HG03354 (cell line): ENCODE data around the gene SLCO2B1.
A peak's percentile ranks its signal among the peaks of the same experiment; 100 is the strongest.
"Not testable (repeated sequence)": the region's sequence is repeated elsewhere in the genome, so short reads cannot be mapped to it uniquely, and the experiment has no call there.

Experiments
- ATAC-seq: cut with Tn5 transposase; IDR thresholded peaks from one replicate; pipeline ENCODE4 v1.9.1; 2021; ENCODE audit warnings: mild to moderate bottlenecking; ENCODE audit not compliant: unreplicated experiment, poor library complexity, severe bottlenecking

SLCO2B1 gene, protein sequence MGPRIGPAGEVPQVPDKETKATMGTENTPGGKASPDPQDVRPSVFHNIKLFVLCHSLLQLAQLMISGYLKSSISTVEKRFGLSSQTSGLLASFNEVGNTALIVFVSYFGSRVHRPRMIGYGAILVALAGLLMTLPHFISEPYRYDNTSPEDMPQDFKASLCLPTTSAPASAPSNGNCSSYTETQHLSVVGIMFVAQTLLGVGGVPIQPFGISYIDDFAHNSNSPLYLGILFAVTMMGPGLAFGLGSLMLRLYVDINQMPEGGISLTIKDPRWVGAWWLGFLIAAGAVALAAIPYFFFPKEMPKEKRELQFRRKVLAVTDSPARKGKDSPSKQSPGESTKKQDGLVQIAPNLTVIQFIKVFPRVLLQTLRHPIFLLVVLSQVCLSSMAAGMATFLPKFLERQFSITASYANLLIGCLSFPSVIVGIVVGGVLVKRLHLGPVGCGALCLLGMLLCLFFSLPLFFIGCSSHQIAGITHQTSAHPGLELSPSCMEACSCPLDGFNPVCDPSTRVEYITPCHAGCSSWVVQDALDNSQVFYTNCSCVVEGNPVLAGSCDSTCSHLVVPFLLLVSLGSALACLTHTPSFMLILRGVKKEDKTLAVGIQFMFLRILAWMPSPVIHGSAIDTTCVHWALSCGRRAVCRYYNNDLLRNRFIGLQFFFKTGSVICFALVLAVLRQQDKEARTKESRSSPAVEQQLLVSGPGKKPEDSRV

DNA sequence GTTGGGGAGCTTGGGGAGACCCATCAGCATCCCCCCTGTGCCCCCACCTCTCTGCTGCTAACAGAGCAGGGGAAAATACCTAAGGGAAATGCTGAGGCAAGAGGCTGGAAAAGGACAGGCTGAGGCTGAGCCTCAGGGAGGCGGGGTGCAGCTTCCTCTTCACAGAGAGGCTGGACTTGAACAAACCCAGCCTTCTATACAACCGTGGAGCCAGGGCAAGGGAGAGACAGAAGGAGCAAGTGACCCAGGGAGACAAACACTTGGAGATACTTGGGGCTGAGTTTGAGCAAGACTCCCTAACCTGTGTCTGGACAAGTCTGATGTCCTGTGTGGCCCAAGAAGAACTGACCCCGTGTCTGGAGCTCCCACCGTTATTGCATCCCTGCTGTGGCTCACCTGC lies at the start of gene SLCO2B1:
SLCO2B1 (plus strand) TSS at position 229 of the 400 bp plus-strand sequence. CDS start 275 bp downstream, outside the sequence.
- ATAC-seq, result no peak

DNA sequence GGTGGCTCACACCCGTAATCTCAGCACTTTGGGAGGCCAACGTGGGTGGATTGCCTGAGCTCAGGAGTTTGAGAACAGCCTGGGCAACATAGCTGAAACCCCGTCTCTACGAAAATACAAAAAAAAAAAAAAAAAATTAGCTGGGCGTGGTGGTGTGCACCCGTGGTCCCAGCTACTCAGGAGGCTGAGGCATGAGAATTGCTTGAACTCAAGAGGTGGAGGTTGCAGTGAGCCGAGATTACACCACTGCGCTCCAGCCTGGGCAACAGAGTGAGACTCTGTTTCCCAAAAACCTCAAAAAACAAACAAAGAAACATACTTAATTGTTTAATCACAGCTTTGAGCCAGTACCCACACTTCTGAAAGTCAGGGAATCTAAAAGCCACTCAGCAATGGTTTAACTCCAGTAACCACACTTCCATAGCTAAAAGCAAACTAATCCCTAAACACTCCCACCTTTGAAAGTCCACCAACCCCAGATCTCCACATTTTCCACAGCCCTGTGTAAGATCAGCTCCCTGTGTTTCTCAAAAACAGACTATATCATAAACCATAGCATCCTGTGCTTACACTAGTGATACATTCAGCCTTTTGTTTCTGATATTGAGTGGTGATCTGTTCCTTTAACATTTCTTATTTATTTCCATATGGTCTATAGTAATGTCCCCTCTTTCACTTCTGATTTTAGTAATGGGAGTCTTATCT lies 49.3 kb upstream of the SLCO2B1 start:
- no peak for ATAC-seq

DNA sequence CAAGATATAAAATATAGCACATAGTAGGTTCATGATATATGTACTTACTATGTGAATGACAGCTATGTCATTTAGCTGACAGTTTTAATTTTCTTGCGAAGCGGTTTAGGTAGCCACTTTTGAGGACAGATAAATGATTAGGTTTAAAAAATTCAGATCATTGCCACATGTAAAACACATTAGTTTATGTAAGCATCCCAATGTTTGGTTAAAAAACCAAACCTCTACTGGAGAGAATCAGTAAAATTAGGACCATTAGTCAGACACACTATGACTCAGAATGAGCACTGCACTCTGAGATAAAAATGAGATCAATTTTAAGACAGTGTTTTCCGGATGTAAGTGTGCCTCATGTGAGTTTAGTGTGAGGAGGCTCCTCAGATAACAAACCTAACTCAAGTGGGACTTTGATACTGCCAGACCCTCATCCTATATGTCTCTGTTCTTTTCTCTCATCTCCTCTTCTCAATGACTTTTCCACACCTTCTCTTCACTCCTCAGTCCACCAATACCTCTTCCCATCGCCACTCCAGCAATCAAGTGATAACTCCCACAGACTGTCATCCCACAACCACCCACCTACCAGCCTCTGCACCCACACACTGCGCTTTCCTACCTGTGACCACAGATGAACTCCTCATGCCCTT lies 47.4 kb upstream of the SLCO2B1 start:
- no peak for ATAC-seq

DNA sequence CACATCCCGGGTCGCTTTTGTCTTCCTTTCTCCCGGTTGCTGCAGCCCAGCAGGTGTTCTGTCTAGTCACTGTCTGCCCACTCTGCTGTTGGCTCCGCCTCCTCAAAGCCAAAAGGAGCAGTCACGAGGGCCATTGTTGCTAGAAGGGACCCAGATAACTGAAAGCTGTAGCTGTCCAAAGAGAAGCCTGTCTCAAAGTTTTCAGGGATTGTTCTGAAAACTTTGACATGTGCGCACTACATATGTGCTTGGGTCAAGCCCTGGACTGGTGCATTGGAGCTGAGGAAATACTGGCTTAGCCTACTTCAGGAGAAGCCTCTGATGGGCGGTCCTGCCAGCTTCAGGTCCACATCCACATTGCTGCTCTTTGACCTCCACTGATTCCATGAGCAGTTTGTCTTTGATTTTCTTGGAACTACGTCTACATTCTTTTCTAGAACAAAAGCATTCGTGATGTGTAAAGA lies 45.4 kb upstream of the SLCO2B1 start:
- no peak for ATAC-seq

DNA sequence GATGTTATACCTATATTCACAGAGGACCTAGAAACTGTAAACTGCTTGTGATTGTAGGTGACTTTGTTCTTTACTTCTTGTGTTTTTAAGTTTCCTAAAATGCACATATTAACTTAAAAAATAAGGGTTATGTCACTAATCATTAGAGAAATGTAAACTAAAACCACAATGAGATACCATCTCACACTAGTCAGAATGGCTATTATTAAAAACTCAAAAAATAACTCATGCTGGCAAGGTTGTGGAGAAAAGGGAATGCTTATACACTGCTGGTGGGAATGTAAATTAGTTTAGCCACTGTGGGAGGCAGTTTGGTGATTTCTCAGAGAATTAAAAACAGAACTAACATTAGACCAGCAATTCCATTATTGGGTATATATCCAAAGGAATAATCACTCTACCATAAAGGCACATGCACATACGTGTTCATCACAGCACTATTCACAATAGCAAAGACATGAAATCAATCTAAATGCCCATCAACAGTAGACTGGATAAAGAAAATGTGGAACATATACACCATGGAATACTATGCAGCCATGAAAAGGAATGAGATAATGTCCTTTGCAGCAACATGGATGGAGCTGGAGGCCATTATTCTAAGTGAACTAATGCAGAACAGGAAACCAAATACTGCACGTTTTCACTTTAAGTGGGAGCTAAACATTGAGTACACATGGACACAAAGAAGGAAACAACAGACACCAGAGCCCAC lies 44.8 kb upstream of the SLCO2B1 start:
- not testable (repeated sequence) for ATAC-seq

DNA sequence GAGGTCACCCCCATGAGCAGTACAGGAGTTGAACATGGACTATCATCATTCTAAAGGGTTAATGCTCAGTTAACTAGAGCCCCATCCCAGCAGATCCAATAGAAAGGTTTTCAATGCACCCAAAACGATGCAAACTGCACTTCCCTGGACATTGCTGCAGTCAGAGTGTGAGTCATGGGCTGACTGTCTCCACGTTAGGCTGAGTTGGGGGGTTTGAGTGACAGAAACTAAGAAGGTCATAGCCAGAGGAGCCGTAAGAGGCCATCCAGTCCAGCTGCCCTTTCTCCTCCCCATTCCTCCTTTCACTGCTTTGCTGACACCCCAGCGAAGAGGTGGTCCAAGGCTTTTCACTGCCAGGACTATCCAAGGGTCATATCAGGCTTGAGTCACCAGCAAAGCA lies 43.7 kb upstream of the SLCO2B1 start:
- no peak for ATAC-seq

DNA sequence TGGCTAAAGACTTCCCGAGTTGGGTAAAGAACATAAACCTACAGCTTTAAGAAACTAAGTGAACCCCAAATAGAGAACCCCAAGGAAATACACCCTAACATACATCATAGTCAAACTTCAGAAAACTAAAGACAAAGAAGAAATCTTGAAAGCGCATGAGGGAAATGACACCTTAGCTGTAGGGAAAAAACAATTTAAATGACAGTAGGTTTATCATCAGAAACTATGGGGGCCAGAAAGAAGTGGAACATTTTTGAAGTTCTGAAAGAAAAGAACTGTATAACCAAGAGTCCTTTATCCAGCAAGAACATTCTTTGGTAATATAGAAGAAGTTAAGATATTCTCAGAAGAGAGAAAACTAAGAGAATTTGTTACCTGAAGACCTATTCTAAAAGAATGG lies 38.7 kb upstream of the SLCO2B1 start:
- no peak for ATAC-seq

DNA sequence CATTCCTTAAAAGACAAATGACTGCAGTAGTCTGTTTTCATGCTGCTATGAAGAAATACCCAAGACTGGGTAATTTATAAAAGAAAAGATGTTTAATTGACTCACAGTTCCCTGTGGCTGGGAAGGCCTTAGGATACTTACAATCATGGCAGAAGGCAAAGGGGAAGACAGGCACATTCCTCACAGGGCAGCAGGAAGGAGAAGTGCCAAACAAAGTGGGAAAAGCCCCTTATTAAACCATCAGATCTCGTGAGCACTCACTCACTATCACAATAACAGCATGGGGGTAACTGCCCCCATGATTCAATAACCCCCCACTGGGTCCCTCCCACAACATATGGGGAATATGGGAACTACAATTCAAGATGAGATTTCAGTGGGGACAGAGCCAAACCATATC lies 37.9 kb upstream of the SLCO2B1 start:
- no peak for ATAC-seq

DNA sequence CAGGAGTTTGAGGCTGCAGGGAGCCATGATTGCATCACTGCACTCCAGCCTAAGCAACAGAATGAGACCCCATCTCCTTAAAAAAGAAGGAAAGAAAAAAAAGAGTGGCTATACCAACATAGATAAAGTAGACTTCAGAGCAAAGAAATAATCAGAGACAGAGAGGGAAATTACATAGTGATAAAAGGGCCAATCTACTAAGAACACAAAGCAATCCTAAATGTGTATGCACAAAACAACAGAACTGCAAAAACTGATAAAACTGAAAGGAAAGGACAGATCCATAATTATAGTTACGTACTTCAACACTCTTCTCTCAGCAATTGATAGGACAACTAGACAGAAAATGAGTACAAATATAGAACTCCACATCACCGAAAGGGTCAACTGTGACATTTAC lies 36.4 kb upstream of the SLCO2B1 start:
- no peak for ATAC-seq

DNA sequence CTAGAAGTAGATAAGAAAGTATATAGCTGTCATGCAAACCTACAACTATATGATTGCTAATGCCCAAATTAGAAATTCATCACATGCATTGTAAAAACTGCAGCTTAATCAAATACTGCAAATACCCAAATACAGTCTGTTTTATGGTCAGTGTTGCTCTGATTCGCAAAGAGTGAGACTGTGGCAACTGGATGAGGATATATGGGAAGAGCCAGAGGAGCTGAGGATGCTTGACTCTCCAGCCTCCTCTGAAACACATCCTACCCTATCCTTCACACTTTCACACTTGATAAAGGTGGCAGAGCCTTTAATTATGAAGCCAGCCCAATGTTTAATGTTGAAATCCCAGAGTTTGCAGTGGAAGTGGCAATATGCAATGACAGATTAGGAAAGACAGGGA lies 32.3 kb upstream of the SLCO2B1 start:
- no peak for ATAC-seq

DNA sequence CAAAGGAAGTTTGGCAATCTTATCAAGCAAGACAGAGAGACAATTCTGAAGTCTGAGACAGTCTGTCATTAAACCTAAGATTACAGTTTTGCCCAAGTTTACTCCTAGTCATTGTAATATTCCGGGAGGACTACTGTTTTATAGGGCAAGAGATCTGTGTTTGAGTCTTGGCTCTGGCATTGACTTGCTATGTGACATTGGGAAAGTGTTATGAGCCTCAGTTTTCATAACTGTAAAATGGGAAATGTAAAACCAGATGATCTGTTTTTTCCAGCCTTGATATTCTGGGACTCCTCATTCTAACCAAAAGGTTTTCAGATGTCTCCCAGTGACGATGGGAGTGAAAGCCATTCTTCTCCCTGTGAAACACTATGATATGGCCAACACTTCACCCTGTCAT lies 24.3 kb upstream of the SLCO2B1 start:
- no peak for ATAC-seq

DNA sequence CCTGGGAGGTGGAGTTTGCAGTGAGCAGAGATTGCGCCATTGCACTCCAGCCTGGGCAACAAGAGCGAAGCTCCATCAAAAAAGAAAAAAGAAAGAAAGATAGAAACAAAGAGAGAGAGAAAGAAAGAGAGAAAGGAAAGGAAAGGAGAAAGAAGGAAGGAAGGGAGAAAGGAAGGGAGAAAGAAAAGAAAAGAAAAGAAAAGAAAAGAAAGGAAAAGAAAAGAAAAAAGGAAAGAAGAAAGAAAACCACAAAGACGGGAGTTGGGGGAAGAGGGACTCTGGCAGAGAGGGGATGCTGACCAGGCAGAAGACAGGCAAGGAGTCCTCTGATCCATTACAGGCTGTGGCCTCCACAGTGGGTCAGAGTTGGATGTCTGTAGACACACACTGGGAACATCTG lies 18.8 kb upstream of the SLCO2B1 start:
- ATAC-seq, result no peak

DNA sequence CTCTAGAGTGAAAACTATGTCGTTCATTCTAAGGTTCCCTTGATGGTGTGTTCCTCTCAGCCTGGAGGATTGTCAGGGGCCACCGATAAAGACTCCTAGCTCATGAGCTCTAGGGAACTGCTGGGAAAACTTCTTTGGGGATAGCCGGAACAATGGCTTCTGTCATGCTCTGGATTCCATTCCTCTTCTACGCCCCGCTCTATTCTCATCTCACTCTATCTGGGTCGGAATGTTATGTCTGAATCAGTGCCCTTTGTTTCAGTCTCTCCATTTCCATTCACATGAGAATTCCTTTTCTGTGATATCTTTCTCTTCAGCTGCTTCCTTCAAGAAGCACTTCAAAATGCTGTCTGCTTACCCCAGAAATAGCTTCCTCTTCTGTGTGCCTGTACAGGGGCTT lies 16.9 kb upstream of the SLCO2B1 start:
- ATAC-seq, result no peak

DNA sequence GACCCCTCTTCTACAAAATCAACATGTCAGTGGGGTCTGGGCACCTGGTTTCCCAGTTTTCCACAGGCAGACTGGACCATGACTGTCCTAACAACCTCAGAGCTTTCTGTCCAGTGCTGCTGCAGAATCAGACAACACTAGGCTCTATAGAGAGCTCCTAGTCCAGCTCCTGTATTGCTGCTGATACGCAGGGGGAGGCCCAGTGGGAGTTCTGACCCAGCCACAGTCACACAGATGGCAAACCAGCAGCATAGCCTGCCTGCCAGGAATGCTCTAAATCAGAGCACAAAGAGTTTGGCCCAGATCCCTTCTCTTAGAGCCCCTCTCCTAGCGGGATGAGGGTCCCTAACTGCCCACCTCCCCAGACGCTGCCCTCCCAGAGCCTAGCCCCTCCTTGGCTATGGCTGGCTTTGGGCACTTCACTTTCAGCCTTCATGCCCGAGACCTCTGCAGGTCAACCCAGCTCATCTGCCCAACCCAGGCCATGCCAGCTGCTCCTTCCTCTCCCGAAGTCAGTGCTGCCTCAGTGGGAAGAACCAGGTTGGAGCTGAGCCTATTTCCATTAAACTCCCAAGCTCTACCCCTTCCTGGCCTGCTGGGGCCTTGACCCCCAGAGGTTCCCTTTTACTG lies 15.8 kb upstream of the SLCO2B1 start:
- ATAC-seq, result no peak

DNA sequence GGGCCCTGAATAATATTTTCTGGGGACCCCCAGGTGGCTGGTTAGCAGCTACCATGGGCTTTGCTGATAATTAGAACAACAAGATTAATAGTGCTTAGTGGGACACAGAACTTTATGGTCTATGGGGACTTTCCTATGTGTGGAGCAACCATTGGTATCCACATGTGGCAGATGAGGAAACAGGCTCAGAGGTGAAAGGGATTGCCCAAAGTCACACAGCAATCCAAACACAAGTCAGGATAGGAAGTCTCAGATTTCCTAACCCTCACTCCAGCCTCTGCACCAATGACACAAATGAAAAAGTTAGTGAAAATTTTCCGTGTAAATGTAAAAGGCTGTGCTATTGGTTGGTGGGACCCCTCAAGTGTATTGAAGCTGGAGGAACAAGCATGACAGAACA lies 15.3 kb upstream of the SLCO2B1 start:
- no peak for ATAC-seq

DNA sequence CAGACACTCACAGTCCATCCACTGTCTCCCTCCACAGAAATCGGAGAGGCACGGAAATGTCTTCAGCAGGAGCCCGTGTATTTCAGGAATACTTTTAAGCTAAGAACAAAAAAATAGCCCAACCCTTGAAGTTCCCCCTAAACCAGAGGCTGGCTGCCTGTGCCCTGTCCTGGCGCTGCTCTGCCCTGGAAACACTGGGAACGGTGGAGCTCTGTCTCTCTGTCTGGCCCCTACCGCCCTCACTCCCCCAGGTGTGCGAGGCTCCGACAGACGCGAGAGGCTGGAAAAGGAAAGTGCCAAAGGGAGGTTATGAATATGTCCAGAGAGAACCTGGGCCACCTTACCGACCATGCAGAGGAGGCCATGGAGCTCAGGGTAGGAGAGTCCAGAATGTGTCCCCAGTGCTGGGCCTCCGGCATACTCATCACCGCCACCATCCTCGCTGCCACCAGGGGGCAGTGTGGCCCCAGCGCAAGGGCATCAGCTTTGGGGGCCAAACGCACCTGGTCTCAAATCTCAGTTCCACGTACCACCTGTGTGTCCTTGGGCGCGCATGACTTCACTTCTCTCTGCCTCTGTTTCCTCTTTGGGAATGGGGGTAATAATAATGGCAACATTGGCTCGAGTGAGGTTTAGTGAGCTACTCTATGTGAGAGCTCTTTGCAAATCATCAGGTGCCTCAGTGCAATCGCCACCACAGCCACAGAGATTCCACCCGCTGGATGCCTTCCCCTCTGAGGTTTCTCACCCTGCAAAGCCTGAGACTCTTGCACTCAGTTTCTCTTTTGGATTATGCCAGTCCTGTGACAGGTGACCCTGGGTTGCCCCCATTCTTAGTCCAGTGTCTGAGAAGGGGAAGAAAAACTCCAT lies 10.4 kb upstream of the SLCO2B1 start:
- ATAC-seq, result no peak

DNA sequence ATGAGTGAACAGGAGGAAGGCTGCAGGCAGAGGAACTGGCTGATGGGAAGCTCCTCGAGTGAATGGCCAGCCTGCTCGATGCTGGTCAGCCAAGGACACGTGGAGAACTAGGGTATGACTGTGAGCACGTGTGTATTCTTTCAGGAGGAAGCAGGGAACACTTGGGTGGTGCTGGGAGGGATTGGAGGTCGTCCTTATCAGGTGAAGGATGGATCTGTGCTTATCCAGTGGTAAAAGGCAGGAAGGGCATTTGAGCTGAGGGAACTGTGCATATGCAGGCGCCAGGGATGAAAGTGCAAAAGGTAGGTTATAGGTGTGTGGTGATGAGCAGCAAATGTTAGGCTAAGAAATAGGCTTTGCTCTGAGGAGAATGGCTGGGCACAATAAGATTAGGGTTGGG lies 9.7 kb upstream of the SLCO2B1 start:
- ATAC-seq, result no peak

DNA sequence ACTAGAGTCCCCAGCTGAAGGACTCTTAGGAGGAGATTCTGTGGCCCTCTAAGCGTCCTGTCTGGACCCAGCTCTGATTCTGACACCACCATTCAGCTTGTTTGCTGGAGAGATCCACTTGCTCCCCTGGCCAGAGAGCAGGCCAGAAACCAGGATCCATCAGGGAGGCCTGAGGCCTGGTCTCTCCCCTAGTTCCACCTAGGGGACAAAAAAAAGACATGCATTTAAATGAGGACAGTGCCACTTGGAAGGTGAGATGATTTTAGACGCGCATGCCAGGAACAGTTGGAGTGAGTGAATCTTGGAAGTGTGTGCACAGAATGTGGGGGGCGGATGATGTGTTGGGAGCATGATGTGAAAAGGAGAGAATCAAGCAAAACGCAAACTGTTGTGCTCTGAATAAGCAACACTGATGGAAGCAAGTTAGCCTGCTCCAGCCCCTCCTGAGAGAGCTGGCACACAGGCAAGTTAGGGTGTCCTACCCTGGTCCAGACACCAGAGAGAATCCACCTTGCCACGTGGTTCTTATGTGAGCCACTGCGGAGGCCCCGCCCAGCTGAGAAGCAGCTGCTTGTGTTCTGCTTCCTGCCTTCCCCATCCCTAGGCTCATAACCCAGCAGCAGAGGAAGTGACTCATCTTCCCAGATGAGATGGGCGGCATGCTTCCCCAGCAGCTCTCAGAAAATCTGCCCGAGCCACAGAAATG lies 8.0 kb upstream of the SLCO2B1 start:
- peak; percentile 78 for ATAC-seq
